HepG2 (cell line): Measurements from ENCODE around the gene FTL. TPM values are rescaled to one million over a fixed set of nuclear protein-coding genes. Genes with fewer than 3 reads are reported as not detected.

Experiments
- CENPBD1 ChIP-seq: sonication (generic); formaldehyde crosslinking; IDR thresholded peaks from 2 replicates; pipeline ENCODE4 v1.8.0; 2022; ENCODE audit warnings: missing genetic modification reagents, low read depth, mild to moderate bottlenecking, borderline replicate concordance
- ELF3 ChIP-seq: IDR thresholded peaks from 2 replicates; pipeline ENCODE4 v1.6.1; 2016; ENCODE audit warnings: missing genetic modification reagents, missing compliant biosample characterization
- GABPA ChIP-seq, 2 experiments: IDR thresholded peaks; 2 replicates each; pipeline ENCODE4 v1.6.1; 2011 to 2016; ENCODE audit warnings: low read depth in 2 of 2, low read length in 1 of 2, missing biosample characterization in 1 of 2, missing genetic modification characterization in 1 of 2
- HMG20A ChIP-seq: IDR thresholded peaks from 2 replicates; pipeline ENCODE4 v1.6.1; 2016; ENCODE audit warnings: borderline replicate concordance
- MBNL3 ChIP-seq: fragments of 250-450 bp; sonication (Bioruptor Pico); conservative IDR thresholded peaks from 2 replicates; pipeline ENCODE4 v1.8.0; 2022; ENCODE audit warnings: mild to moderate bottlenecking, inconsistent platforms
- MEIS1 ChIP-seq: sonication (generic); formaldehyde crosslinking; IDR thresholded peaks from 2 replicates; pipeline ENCODE4 v1.9.0; 2021; ENCODE audit warnings: mild to moderate bottlenecking, missing genetic modification reagents, moderate library complexity, borderline replicate concordance
- NFKBIZ ChIP-seq: IDR thresholded peaks from 2 replicates; pipeline ENCODE4 v1.6.1; 2018; ENCODE audit warnings: missing genetic modification reagents, missing compliant biosample characterization
- POGK ChIP-seq: sonication (generic); formaldehyde crosslinking; conservative IDR thresholded peaks from 2 replicates; pipeline ENCODE4 v1.8.0; 2022; ENCODE audit warnings: mild to moderate bottlenecking, moderate library complexity, missing genetic modification reagents
- SKIL ChIP-seq: sonication (generic); formaldehyde crosslinking; IDR thresholded peaks from 2 replicates; pipeline ENCODE4 v1.8.0; 2022; ENCODE audit warnings: missing genetic modification reagents, mild to moderate bottlenecking, moderate library complexity, borderline replicate concordance
- TFDP1 ChIP-seq: IDR thresholded peaks from 2 replicates; pipeline ENCODE4 v1.6.1; 2016; ENCODE audit warnings: missing compliant biosample characterization, missing genetic modification reagents, borderline replicate concordance
- ZBTB4 ChIP-seq: sonication (generic); formaldehyde crosslinking; IDR thresholded peaks from 2 replicates; pipeline ENCODE4 v1.4.0; 2020; ENCODE audit warnings: missing genetic modification reagents, mild to moderate bottlenecking, borderline replicate concordance
- ZNF24 ChIP-seq: fragments of 450-650 bp; IDR thresholded peaks from 2 replicates; pipeline ENCODE4 v1.6.1; 2017; ENCODE audit warnings: antibody characterized with exemption, mild to moderate bottlenecking
- ZNF333 ChIP-seq: sonication (generic); formaldehyde crosslinking; IDR thresholded peaks from 2 replicates; pipeline ENCODE4 v1.4.0; 2020; ENCODE audit warnings: mild to moderate bottlenecking, missing genetic modification reagents, borderline replicate concordance
- ZNF547 ChIP-seq: sonication (generic); formaldehyde crosslinking; IDR thresholded peaks from 2 replicates; pipeline ENCODE4 v1.5.1; 2020; ENCODE audit warnings: mild to moderate bottlenecking, missing genetic modification reagents
- ZNF639 ChIP-seq: conservative IDR thresholded peaks from 2 replicates; pipeline ENCODE4 v1.6.1; 2018; ENCODE audit warnings: missing genetic modification reagents
- ZNF782 ChIP-seq: sonication (generic); formaldehyde crosslinking; IDR thresholded peaks from 2 replicates; pipeline ENCODE4 v1.4.0; 2020; ENCODE audit warnings: missing genetic modification reagents, mild to moderate bottlenecking, borderline replicate concordance
- polyA plus RNA-seq, 8 experiments: library from polyadenylated mRNA; depleted of rRNA in 3 of 8; stranded (reverse) in 7 of 8; unstranded in 1 of 8; fragments of >200 nt; fragmentation: Illumina TruSeq in 4 of 8; extraction: Trizol in 4 of 8; gene quantifications; 2 replicates each; pipeline versions ENCODE4 v1.2.1 to v1.2.3, GENCODE V29; 2011 to 2016; ENCODE audit warnings: low read depth in 4 of 8, missing spikeins in 1 of 8, mixed read lengths in 1 of 8; ENCODE audit not compliant: insufficient read depth in 1 of 8
- total RNA-seq, 5 experiments: library from RNA; depleted of rRNA; stranded (reverse); fragments of >200 nt; fragmentation: Illumina TruSeq; extraction: Trizol; gene quantifications; 2 replicates each; pipeline ENCODE4 v1.2.3, GENCODE V29; 2016; ENCODE audit warnings: low read depth in 1 of 5

FTL gene
- total and polyA plus RNA-seq, 2 of the 13 experiments (the other 11 are each of a cell fraction or from before 2014, with no cell fraction given) = 2,721 to 8,800 TPM

GRCh38 chr19:48999481-49000325 lies 34.6 kb downstream of the FTL start (continued):
- no peak for TF ChIP-seq POGK (CRISPR knock-in tag)
- TF ChIP-seq HMG20A = no peak
- no peak for TF ChIP-seq CENPBD1
- no peak for TF ChIP-seq TFDP1 (CRISPR knock-in tag)
- no peak for TF ChIP-seq NFKBIZ (CRISPR knock-in tag)
- no peak for TF ChIP-seq GABPA (IDR thresholded peaks at IDR 0.05; ENCODE audit: low read depth, low read length)
- peak; percentile 37; the same call in 1 of the 2 replicates for TF ChIP-seq GABPA (CRISPR knock-in tag; IDR thresholded peaks at IDR 0.05; ENCODE audit: low read depth)
- no peak for TF ChIP-seq ZNF333 (CRISPR knock-in tag)
- TF ChIP-seq ZNF547 (CRISPR knock-in tag) = no peak
- TF ChIP-seq ZNF639 (CRISPR knock-in tag) = no peak
- TF ChIP-seq MBNL3 (CRISPR knock-in tag) = no peak
- TF ChIP-seq ZBTB4 (CRISPR knock-in tag) = no peak
- TF ChIP-seq ZNF24 = peak; percentile 46; the same call in 1 of the 2 replicates
- no peak for TF ChIP-seq SKIL
- TF ChIP-seq ZNF782 (CRISPR knock-in tag) = no peak
- no peak for TF ChIP-seq MEIS1 (CRISPR knock-in tag)
- 0 out of 2 replicates have a peak, but pooled peaks have one; percentile 42 for TF ChIP-seq ELF3 (CRISPR knock-in tag)
